Stimulated activated CD8-positive, alpha-beta memory T cell treated with anti-CD3 and anti-CD28 coated beads, Interleukin-7, amount 100 ng/mL, for 24 hours (primary cell): ENCODE data around the gene RUVBL1.
A peak's percentile ranks its signal among the peaks of the same experiment; 100 is the strongest.

Experiments
- DNase-seq: peaks from one replicate; pipeline ENCODE4 v3.0.0-alpha.2; 2020; ENCODE audit warnings: low read depth

The RUVBL1 gene

DNA sequence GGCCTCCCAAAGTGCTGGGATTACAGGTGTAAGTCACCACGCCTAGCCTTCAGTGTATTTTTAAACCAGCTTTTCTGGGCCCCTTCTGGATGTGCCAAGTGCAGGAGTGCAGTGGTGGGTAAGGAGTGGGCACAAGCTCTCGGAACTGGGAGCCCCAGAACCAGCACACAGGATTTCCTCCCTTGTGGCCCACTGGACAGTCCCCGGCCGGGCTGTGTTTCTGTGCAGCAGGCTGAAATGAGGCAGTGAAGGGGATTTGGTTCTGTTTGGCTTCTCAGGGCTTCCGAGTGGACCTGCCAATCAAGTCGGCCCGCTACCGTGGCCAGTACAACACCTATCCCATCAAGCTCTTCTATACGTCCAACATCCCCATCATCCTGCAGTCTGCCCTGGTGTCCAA, 56.9 kb downstream of the RUVBL1 start:
- DNase-seq: no peak

DNA sequence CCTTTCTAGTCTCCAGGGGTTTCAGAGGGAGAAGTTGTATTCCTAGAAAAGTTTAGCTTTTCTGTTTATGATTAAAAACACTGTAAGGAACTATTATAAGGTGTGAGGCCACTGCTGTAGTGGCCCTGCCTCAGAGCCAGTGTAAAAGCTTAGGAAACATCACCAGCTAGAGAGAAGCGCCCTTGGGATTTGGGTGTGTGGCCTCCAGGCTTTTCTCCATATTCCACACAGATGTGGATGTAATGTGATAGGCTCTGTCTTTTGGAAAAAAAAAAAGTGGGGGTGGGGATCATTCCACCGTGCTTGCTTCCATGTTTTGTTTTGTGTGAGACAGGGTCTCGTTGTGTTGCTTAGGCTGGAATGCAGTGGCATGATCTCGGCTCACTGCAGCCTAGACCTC, 57.5 kb downstream of the RUVBL1 start:
- no peak for DNase-seq

DNA sequence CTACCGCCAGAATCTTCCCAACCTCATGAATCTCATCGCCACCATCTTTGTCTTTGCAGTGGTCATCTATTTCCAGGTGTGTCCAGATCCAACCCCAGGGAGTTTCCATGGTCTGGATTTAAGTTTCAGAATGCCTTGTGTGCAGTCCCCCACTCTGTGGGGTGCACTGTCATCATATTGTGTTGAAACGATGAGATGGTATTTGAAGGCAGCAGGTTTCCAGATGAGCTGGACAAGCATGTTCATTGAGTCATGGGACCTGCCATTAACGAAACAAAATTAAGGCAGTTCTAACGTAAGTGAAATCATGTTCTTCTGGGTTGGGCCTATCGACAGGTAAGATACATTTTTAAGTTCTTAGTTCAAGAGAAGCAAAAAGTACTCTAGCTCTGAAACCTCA, 58.6 kb downstream of the RUVBL1 start:
- DNase-seq: no peak

DNA sequence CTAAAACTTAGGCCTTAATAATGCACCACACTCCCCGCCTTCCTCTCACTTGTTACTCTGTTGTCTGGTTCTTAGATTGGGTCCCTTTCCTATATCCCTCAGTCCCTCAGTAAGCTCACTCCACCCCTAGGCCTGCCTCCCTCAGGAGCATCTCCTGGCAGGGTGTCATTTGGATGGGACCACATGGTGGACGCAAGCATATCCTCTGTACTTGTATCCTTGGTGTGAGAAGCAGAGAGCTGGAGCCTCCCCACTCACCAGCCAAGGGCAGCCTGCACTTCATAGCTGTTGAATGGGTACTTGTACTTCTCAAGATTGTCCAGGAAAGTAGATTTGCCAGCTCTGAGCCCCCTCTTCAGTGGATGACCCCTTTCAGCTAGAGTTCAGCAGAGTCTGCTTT, 59.7 kb downstream of the RUVBL1 start:
- no peak for DNase-seq

DNA sequence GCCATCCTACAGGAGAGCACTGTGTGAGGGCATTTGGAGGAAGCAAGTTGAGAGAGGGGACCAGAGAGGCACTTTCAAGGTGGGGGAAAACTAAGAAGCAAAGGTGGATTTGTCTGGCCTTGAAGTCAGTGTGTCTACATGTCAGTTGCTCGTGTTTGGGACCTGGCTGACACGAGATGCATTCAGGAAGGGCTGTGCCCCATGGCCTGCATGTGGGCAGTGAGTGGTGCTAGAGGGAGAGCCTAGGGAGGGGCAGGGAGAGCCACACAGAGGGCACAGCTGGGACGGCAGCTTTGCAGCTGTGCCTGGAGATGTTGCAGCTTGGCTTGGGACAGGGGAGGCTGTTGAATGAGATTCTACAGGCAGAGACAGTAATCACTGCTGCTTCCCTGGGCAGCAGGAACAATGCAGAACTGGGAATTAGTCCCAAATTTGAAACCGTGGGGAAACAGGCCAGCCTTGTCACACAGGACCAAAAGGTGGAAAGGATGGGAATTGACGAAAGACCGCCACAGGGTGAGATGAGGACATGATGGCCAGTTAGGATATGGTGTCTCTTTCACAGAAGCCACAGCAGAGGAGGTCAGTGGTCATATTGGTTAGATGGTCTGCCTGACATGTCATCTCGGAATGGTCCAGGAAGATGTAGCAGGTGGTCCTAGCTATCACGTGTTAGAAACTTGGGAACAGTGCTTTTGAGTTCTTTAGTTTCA, 61.4 kb downstream of the RUVBL1 start:
- no peak for DNase-seq

DNA sequence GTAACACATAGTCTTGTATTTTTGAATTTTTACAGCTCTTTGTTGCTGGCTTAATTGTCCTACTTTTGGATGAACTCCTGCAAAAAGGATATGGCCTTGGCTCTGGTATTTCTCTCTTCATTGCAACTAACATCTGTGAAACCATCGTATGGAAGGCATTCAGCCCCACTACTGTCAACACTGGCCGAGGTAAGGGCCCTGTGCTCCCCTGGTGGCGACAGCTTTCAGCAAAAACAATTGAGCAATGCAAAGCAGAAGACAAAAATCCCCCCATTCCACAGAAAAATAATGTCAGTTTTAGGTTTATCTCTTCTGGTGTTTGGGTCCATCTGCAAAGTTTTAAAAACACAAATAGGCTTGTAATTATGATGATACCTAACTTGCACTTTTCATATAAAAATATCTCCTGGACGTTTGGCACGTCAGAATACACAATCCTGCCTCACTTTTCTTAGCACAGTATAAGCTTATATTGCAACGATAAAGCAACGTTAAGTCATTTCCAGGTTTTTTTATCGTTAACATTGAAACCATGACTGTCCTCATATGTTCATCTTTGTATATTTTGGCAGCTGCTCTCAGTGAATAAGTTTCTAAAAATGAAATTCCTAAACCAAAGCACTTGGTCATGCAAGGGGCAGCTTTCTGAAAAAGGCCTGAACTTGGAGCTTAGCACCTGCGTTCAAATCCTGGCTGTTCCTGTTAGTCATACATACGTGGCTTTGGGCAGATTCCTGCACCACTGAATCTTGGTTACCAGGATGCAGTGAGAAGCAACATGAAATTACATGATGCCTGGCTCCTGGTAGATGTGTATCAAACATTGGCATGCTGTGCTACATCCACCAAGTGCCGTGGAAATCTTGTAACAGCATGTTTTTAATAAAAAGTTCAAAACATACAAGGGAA, 62.9 kb downstream of the RUVBL1 start:
- no peak for DNase-seq

DNA sequence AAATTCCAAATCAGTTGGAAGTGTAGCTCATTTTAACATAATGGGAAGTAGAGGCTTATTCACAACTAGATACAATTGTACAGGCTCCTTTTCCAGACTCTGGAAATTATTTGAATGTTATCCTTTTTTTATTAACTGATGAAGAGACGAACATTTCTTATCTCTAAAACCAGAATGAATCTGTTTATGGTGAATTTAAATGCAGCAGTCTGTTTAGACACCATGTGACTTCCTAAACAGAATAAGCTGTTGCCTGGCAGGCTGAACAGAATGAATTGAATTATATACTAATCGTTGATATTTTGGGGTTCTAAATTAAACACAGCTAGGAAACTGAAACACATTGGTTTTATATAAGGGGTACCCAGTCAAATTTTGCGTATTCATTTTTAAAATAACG, 67.4 kb downstream of the RUVBL1 start:
- no peak for DNase-seq

DNA sequence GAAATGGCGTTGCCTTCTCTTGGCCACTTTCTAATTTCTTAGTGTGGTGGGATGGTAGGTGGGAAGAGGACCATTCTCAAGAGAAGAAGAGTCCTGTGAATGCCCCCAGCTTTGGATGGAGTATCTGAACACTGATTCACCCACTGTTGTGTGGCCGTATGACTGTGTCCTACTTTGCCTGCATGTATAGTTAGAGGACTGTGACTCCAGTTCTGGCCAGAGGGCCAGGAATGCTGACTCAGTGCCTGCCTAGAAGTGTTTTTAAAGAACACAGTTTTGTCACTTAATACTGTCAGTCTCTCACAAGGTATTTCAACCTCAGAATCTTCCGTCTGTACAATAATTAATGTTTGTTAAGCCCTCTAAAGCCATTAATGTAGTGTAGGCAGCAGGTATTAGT, 69.2 kb downstream of the RUVBL1 start:
- DNase-seq: no peak

DNA sequence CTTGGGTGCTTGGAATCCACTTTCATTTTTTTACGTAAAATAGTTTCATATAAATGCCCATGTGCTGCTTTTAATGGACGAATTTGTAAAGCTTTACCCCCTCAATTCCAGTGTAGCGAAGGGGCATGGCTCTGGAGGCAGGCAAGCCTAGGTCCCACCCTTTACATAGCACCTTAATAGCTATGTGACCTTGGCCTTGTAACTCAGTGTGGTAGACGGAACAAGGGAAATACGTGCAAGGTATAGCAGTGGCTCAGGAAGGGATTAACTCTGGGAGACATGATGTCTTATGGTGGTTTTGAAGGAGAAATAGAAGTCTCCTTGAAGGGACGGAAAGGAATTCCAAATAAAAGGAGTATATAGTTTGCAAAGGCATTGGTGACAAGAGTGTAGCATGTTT, 70.0 kb downstream of the RUVBL1 start:
- DNase-seq: no peak

DNA sequence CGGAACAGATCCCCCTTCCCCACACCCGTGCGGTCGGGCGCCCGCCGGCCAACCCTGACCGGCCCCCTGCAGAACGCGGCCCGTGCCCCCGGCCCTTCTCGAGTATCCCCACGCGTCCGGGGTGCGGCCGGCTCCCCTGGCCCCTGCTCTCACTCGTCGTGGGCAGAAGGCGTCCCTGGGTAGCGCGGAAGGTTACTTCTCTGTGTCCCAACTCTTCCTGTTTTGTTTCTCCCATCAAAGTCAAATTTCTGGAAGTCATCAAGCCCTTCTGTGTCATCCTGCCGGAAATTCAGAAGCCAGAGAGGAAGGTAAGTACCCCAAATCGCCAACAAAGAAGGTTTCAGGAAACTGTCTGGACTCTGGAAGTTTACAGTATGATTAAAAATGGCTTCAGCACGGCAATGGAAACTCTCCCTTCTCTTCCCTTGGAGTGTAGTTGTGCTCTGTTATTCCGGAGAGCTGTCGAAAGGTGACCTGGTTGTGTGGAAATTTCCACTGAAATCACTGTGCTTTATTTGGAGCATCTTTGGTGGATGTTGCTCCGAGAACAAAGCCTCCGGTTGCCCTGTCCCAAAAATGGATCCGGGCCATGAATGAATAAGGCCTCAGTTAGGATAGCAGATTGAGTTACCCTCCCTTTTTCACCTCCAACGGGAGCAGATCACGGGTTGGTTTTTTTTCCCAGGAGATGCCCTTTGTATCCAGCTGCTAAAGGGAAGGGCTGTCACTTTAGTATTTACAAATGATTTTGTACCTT, 70.8 kb downstream of the RUVBL1 start:
- no peak for DNase-seq

DNA sequence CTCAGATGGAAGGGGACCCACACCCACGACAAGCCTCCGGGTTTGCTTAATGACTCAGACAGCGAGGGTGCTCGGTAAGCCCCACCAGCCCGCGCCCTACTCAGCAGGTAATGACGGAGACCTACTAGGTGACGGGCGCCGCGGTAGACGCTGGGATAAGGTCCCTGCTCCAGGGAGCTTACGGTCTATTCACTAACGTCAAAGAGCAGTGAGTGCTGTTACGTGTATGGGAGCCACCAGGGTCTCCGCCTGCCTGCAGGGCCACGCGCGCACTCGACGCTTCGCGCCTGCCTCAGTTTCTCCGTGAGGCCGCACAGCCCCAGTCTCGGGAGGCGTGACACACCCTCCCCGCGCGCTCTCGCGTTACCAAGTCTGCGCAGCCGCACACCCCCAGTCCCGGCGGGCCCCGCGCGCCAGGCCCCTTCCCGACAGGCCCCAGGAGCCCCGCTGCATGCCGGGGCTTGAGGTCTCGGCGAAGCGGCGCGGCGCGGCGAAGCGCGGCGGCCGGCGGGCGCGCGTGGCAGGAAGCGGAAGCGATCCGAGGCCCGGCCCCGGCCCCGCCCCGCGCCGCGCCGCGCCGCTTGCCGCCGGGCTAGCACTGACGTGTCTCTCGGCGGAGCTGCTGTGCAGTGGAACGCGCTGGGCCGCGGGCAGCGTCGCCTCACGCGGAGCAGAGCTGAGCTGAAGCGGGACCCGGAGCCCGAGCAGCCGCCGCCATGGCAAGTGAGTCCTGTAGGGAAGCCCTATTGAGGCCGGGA, 71.6 kb downstream of the RUVBL1 start, which contains the start of gene SEC61A1:
Gene SEC61A1 (plus strand): TSS at position 601 of the 758 bp plus-strand sequence. CDS start 116 bp downstream, at position 717.
- DNase-seq: peak; percentile 92

DNA sequence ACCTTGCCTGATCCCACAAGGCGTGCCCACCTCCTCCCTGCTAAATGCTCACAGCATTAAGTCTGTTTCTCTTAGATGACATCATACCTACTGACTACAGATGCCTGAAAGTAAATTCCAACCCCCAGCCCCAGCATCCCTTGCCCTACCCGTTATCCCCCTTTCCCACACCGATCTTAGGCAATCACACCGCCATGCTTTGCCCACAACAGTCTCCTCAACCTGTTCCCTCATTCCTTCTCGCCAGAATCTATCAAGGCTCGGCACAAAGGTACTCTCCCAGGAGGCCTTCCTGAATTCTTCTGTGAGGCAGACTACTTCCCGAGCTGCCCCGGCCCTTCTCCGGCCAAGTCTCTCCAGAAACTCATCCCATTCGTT, 72.2 kb downstream of the RUVBL1 start:
- no peak for DNase-seq

DNA sequence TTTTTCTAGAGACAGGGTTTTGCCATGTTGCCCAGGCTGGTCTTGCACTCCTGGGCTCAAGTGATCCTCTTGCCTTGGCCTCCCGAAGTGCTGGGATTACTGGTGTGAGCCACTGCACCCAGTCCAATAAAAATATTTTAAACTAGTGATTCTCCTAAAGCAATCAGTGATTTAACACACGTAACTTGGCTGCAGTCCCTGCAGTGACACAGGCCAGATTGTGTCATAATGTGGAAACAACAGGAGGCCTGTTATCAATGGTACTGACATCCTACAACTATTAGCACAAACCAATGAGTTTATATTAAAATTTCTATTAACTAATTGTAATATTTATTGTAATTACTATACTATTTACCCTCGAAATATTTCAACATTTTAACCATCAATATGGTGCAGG, 73.0 kb downstream of the RUVBL1 start:
- DNase-seq: no peak

DNA sequence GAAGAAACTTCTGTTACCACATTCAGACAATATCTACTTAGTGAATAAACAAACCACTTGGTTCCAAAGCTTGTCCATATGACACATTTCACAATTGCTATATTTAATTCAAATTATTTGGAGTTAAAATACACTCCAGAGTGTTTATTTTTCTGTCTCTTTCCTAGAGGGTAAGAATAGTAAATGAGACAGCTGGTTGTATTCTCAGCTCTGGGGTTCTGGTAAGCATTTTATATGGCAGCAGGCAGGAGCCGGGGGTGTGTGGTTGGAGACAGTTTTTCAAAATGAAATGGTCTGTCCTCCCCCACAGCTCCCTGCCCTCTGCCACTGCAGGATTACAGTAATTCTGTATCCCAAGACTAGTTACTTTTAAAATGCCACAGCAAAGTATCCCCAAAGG, 82.3 kb downstream of the RUVBL1 start:
- no peak for DNase-seq

DNA sequence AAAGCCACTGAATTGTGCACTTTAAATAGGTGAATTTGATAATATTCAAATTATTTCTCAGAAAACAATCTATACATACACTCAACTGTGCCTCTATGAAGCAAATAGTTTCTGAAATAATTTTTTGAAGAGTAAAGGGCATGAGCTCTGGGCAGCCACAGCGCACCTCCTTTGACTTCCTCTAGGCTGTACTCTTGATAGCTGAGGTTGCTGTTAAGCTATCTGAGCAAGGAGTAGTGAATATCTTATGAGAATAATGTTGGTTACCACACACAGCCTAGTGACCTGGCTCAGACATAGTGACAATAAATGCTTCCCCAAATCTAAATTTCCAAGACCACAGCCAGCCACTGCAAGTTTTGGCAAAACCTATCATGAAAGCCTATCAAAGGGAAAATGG, 83.0 kb downstream of the RUVBL1 start:
- no peak for DNase-seq

DNA sequence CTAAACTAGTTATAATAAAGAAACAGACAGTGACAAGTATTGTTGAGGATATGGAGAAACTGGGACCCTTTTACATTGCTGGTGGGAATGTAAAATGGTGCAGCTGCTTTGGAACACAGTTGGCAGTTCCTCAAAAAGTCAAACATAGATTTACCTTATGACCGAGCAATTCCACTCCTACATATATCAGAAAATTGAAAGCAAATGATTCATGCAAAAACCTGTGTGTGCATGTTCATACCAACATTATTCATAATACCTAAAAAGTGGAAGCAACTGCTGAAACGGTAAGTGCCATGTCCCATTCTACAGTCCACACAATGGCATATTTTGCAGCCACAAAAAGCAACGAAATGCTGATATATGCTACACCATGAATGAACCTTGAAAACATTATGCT, 83.6 kb downstream of the RUVBL1 start:
- DNase-seq: no peak

DNA sequence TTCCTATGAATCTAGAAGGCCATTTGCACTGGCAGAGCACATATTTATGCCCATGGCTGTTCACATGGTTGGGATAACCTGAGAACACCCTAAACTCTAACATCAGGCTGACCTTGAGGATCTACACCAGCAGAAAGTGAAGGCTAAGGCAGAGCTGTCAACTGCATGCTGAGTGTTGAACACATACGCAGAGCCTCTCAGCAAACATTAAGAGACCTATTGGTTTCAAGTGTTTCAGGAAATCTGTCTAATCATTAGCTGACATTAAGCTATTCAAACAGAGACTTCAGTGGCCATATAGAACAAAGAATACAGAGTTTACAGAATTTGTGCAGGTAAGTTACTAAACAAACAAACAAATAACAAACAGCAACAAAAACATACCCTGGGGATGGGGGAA, 87.5 kb downstream of the RUVBL1 start:
- no peak for DNase-seq

DNA sequence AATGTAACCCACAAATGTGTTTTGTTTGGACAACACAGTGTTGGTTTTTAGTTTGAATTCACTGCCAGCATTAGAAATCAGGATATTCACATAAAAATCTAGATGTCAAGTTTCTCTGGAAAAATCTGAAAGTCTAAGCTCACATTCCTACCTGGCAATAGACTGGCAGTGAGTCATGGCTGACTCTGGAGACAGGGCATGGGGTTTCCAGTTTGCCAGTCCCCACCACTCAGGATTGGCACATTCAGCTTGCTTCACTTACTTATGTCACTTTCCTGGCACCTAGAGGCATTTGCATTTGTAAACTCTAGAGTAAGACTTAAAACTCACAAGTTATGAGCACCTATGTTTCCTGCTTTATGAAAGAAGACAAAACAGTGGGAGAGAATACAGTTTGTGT, 90.5 kb downstream of the RUVBL1 start:
- no peak for DNase-seq
